GM12878 (cell line): ENCODE data around the gene TULP4.
"Not testable (repeated sequence)": the region's sequence is repeated elsewhere in the genome, so short reads cannot be mapped to it uniquely, and the experiment has no call there.

Source experiments
- CREB1 ChIP-seq: IDR thresholded peaks from 2 replicates; pipeline ENCODE4 v1.6.1; 2012; ENCODE audit warnings: low read depth, mild to moderate bottlenecking, inconsistent platforms
- ETV6 ChIP-seq, 2 experiments: fragments of 450-650 bp in 1 of 2; IDR thresholded peaks in 1 of 2; conservative IDR thresholded peaks in 1 of 2; 2 replicates each; pipeline ENCODE4 v1.6.1; 2014; ENCODE audit warnings: antibody characterized with exemption in 1 of 2, borderline replicate concordance in 1 of 2, low read depth in 1 of 2, mild to moderate bottlenecking in 1 of 2, moderate library complexity in 1 of 2
- HDGF ChIP-seq: fragments of 450-650 bp; IDR thresholded peaks from 2 replicates; pipeline ENCODE4 v1.6.1; 2016; ENCODE audit warnings: antibody characterized with exemption
- MEF2B ChIP-seq: fragments of 450-650 bp; IDR thresholded peaks from 2 replicates; pipeline ENCODE4 v1.6.1; 2018; ENCODE audit warnings: mild to moderate bottlenecking, moderate library complexity; ENCODE audit not compliant: partially characterized antibody, poor library complexity, severe bottlenecking
- YY1 ChIP-seq: IDR thresholded peaks from 2 replicates; pipeline ENCODE4 v1.6.1; 2011; ENCODE audit warnings: low read depth, mild to moderate bottlenecking, low read length
- TF ChIP-seq, protein P1 (sequence below), 3 experiments: IDR thresholded peaks in 2 of 3; conservative IDR thresholded peaks in 1 of 3; 2 replicates each; pipeline ENCODE4 v1.5.1; 2011; ENCODE audit warnings: low read depth in 3 of 3, low read length in 3 of 3, mild to moderate bottlenecking in 3 of 3, control low read depth in 2 of 3, moderate library complexity in 2 of 3, inconsistent platforms in 1 of 3, mixed read lengths in 1 of 3; ENCODE audit not compliant: control insufficient read depth in 2 of 3, insufficient read depth in 1 of 3; ENCODE audit errors: extremely low read depth in 1 of 3

DNA sequence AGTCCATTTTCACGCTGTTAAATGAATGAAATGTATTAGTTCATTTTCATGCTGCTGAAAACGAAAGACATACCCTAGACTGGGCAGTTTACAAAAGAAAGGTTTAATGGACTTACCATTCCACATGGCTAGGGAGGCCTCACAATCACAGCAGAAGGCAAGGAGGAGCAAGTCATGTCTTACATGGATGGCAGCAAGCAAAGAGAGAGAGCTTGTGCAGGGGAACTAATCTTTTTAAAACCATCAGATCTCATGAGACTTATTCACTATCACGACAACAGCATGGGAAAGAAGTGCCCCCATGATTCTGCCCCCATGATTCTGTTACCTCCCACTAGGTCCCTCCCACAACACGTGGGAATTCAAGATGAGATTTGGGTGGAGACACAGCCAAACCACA is 79.7 kb downstream of the TULP4 start:
- not testable (repeated sequence) for TF ChIP-seq ETV6 (conservative IDR thresholded peaks at IDR 0.05 in 1 of 2, IDR thresholded peaks at IDR 0.05 in 1 of 2; ENCODE audit: borderline replicate concordance in 1 of 2, low read depth in 1 of 2); YY1; HDGF; CREB1; MEF2B
- TF ChIP-seq, protein P1, sequence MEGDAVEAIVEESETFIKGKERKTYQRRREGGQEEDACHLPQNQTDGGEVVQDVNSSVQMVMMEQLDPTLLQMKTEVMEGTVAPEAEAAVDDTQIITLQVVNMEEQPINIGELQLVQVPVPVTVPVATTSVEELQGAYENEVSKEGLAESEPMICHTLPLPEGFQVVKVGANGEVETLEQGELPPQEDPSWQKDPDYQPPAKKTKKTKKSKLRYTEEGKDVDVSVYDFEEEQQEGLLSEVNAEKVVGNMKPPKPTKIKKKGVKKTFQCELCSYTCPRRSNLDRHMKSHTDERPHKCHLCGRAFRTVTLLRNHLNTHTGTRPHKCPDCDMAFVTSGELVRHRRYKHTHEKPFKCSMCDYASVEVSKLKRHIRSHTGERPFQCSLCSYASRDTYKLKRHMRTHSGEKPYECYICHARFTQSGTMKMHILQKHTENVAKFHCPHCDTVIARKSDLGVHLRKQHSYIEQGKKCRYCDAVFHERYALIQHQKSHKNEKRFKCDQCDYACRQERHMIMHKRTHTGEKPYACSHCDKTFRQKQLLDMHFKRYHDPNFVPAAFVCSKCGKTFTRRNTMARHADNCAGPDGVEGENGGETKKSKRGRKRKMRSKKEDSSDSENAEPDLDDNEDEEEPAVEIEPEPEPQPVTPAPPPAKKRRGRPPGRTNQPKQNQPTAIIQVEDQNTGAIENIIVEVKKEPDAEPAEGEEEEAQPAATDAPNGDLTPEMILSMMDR (IDR thresholded peaks at IDR 0.05 in 2 of 3, conservative IDR thresholded peaks at IDR 0.05 in 1 of 3; ENCODE audit: control insufficient read depth in 2 of 3, extremely low read depth in 1 of 3, insufficient read depth in 1 of 3, low read depth in 3 of 3, low read length in 3 of 3) = not testable (repeated sequence)
